22Rv1 (cell line): ENCODE results near the gene AGAP1.

ENCODE experiments used
- H3K27ac ChIP-seq: fragments of 450-650 bp; 2 replicates; pipeline ENCODE4 v1.5.1; 2017
- ZFX ChIP-seq: fragments of 450-650 bp; IDR thresholded peaks from 2 replicates; pipeline ENCODE4 v1.6.1; 2017; ENCODE audit warnings: antibody characterized with exemption, borderline replicate concordance
- TF ChIP-seq, protein P1 (sequence below): fragments of 450-650 bp; IDR thresholded peaks from 2 replicates; pipeline ENCODE4 v1.5.1; 2017; ENCODE audit warnings: mild to moderate bottlenecking

Gene AGAP1

GRCh38 chr2:235705296-235705695 lies 211.5 kb downstream of the AGAP1 start:
- no peak overlapping the region for H3K27ac ChIP-seq
- no peak for TF ChIP-seq ZFX
- TF ChIP-seq, protein P1, sequence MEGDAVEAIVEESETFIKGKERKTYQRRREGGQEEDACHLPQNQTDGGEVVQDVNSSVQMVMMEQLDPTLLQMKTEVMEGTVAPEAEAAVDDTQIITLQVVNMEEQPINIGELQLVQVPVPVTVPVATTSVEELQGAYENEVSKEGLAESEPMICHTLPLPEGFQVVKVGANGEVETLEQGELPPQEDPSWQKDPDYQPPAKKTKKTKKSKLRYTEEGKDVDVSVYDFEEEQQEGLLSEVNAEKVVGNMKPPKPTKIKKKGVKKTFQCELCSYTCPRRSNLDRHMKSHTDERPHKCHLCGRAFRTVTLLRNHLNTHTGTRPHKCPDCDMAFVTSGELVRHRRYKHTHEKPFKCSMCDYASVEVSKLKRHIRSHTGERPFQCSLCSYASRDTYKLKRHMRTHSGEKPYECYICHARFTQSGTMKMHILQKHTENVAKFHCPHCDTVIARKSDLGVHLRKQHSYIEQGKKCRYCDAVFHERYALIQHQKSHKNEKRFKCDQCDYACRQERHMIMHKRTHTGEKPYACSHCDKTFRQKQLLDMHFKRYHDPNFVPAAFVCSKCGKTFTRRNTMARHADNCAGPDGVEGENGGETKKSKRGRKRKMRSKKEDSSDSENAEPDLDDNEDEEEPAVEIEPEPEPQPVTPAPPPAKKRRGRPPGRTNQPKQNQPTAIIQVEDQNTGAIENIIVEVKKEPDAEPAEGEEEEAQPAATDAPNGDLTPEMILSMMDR: no peak

- TF ChIP-seq, protein P1: no peak
- no peak for TF ChIP-seq ZFX
These were observed 212.7 kb downstream of the AGAP1 start for GRCh38 chr2:235706506-235706905.

GRCh38 chr2:235707411-235708096 lies 213.7 kb downstream of the AGAP1 start:
- H3K27ac ChIP-seq: no peak overlapping the region
- TF ChIP-seq, protein P1: no peak
- TF ChIP-seq ZFX: no peak

More at GRCh38 chr2:235706506-235706905, 212.7 kb downstream of the AGAP1 start:
- no peak overlapping the region for H3K27ac ChIP-seq

- H3K27ac ChIP-seq: no peak overlapping the region
These were observed 215.4 kb downstream of the AGAP1 start for GRCh38 chr2:235709124-235709813.

GRCh38 chr2:235709969-235710879 lies 216.4 kb downstream of the AGAP1 start:
- H3K27ac ChIP-seq: no peak overlapping the region
- TF ChIP-seq, protein P1: no peak
- TF ChIP-seq ZFX: no peak

More at GRCh38 chr2:235709124-235709813, 215.4 kb downstream of the AGAP1 start:
- TF ChIP-seq, protein P1: no peak
- TF ChIP-seq ZFX: no peak

GRCh38 chr2:235710933-235711332 lies 217.1 kb downstream of the AGAP1 start:
- no peak for TF ChIP-seq ZFX
- TF ChIP-seq, protein P1: no peak
- no peak overlapping the region for H3K27ac ChIP-seq
